K562 (cell line): ENCODE data around the gene ST6GALNAC2. TPM values are rescaled to one million over a fixed set of nuclear protein-coding genes. Genes with fewer than 3 reads are reported as not detected.

Experiments
- ARNT ChIP-seq, 2 experiments: fragments of 450-650 bp; IDR thresholded peaks; 2 replicates each; pipeline ENCODE4 v1.6.1; 2016; ENCODE audit warnings: mild to moderate bottlenecking in 1 of 2
- BRF1 ChIP-seq: IDR thresholded peaks from 3 replicates; pipeline ENCODE4 v1.6.1; 2011; ENCODE audit warnings: borderline replicate concordance, mild to moderate bottlenecking; ENCODE audit not compliant: insufficient read length; ENCODE audit errors: extremely low read depth
- CBFA2T3 ChIP-seq: fragments of 450-650 bp; IDR thresholded peaks from 2 replicates; pipeline ENCODE4 v1.6.1; 2017
- CBX1 ChIP-seq: sonication (generic); IDR thresholded peaks from 2 replicates; pipeline ENCODE4 v1.6.1; 2016; ENCODE audit warnings: antibody characterized with exemption, low read depth, mild to moderate bottlenecking
- CBX2 ChIP-seq: fragments of 200-600 bp; sonication (generic); IDR thresholded peaks from one replicate; pipeline ENCODE4 v1.6.1; 2012; ENCODE audit warnings: mild to moderate bottlenecking, low read length, inconsistent platforms; ENCODE audit not compliant: insufficient read depth, poor library complexity, severe bottlenecking
- CBX5 ChIP-seq: IDR thresholded peaks from 2 replicates; pipeline ENCODE4 v1.6.1; 2014; ENCODE audit warnings: low read depth, borderline replicate concordance
- CHD4 ChIP-seq: fragments of 200-600 bp; sonication (generic); IDR thresholded peaks from 3 replicates; pipeline ENCODE4 v1.6.1; 2012; ENCODE audit warnings: low read depth, mild to moderate bottlenecking, mixed read lengths, low read length, inconsistent platforms; ENCODE audit not compliant: insufficient read depth, insufficient replicate concordance, poor library complexity, severe bottlenecking
- ELK1 ChIP-seq: sonication (generic); formaldehyde crosslinking; IDR thresholded peaks from 2 replicates; pipeline ENCODE4 v1.8.1; 2022; ENCODE audit warnings: missing genetic modification reagents
- ESRRB ChIP-seq: fragments of 250-450 bp; sonication (Bioruptor Pico); IDR thresholded peaks from 2 replicates; pipeline ENCODE4 v1.5.0; 2020; ENCODE audit warnings: mild to moderate bottlenecking, moderate library complexity, borderline replicate concordance
- EWSR1 ChIP-seq: fragments of 450-650 bp; IDR thresholded peaks from 2 replicates; pipeline ENCODE4 v1.6.1; 2018; ENCODE audit warnings: borderline replicate concordance, mild to moderate bottlenecking, low read depth, moderate library complexity; ENCODE audit not compliant: partially characterized antibody
- HNRNPK ChIP-seq: fragments of 200-400 bp; formaldehyde crosslinking; IDR thresholded peaks from one replicate; pipeline ENCODE4 v1.6.1; 2018; ENCODE audit warnings: mild to moderate bottlenecking, low read depth, low read length; ENCODE audit not compliant: poor library complexity, severe bottlenecking
- KAT7 ChIP-seq: sonication (generic); formaldehyde crosslinking; IDR thresholded peaks from 2 replicates; pipeline ENCODE4 v1.8.0; 2022; ENCODE audit warnings: missing genetic modification reagents, mild to moderate bottlenecking, borderline replicate concordance
- MCM2 ChIP-seq: fragments of 450-650 bp; IDR thresholded peaks from 2 replicates; pipeline ENCODE4 v1.6.1; 2017; ENCODE audit warnings: low read depth, mild to moderate bottlenecking
- NFE2 ChIP-seq: IDR thresholded peaks from 2 replicates; pipeline ENCODE4 v1.6.1; 2014; ENCODE audit warnings: antibody characterized with exemption, low read depth
- NR1H2 ChIP-seq: sonication (generic); formaldehyde crosslinking; IDR thresholded peaks from 2 replicates; pipeline ENCODE4 v1.4.0; 2020; ENCODE audit warnings: mild to moderate bottlenecking, missing genetic modification reagents
- POLR3A ChIP-seq: IDR thresholded peaks from 2 replicates; pipeline ENCODE4 v1.6.1; 2011; ENCODE audit warnings: borderline replicate concordance, mild to moderate bottlenecking, moderate library complexity; ENCODE audit not compliant: insufficient read length, insufficient read depth; ENCODE audit errors: extremely low read depth
- RHOXF2B ChIP-seq: fragments of 250-450 bp; sonication (Bioruptor Pico); conservative IDR thresholded peaks from 2 replicates; pipeline ENCODE4 v1.5.1; 2021
- RUNX1 ChIP-seq: sonication (generic); IDR thresholded peaks from 2 replicates; pipeline ENCODE4 v1.6.1; 2016; ENCODE audit warnings: antibody characterized with exemption, low read depth
- SMAD1 ChIP-seq: fragments of 150-350 bp; IDR thresholded peaks from 2 replicates; pipeline ENCODE4 v1.6.1; 2014; ENCODE audit warnings: low read length, low read depth; ENCODE audit not compliant: partially characterized antibody
- SP2 ChIP-seq: IDR thresholded peaks from 2 replicates; pipeline ENCODE4 v1.6.1; 2011; ENCODE audit warnings: mild to moderate bottlenecking, low read depth, low read length, moderate library complexity; ENCODE audit not compliant: poor library complexity, severe bottlenecking; ENCODE audit errors: extremely low read depth
- SREBF1 ChIP-seq: fragments of 150-350 bp; IDR thresholded peaks from 2 replicates; pipeline ENCODE4 v1.6.1; 2014; ENCODE audit warnings: antibody characterized with exemption, low read depth, low read length, borderline replicate concordance
- U2AF2 ChIP-seq: fragments of 200-400 bp; formaldehyde crosslinking; optimal IDR thresholded peaks from 2 replicates; pipeline ENCODE3; 2017; ENCODE audit warnings: low read depth, mild to moderate bottlenecking, low read length
- ZBED1 ChIP-seq: IDR thresholded peaks from 2 replicates; pipeline ENCODE4 v1.6.1; 2014
- ZBTB2 ChIP-seq: fragments of 450-650 bp; IDR thresholded peaks from 2 replicates; pipeline ENCODE4 v1.6.1; 2016; ENCODE audit warnings: antibody characterized with exemption
- ZEB2 ChIP-seq: fragments of 450-650 bp; IDR thresholded peaks from 2 replicates; pipeline ENCODE4 v1.6.1; 2016
- ZNF140 ChIP-seq: fragments of 250-450 bp; sonication (Bioruptor Pico); IDR thresholded peaks from 2 replicates; pipeline ENCODE4 v1.8.0; 2021; ENCODE audit warnings: moderate library complexity, mild to moderate bottlenecking, inconsistent platforms
- ZNF740 ChIP-seq, 3 experiments: fragments of 200-800 bp in 1 of 3; sonication (Bioruptor generic) in 1 of 3; sonication (generic) in 1 of 3; formaldehyde crosslinking in 1 of 3; IDR thresholded peaks; 2 replicates each; pipeline versions ENCODE4 v1.6.1 to v1.8.0; 2016 to 2022; ENCODE audit warnings: mild to moderate bottlenecking in 2 of 3, missing compliant biosample characterization in 2 of 3, missing genetic modification characterization in 2 of 3, missing genetic modification reagents in 1 of 3
- polyA plus RNA-seq, 8 experiments: library from polyadenylated mRNA; depleted of rRNA in 4 of 8; stranded (reverse) in 5 of 8; unstranded in 3 of 8; fragments of >200 nt; fragmentation: Nextera tagmentation in 2 of 8; fragmentation: Illumina TruSeq in 1 of 8; extraction: Ambion mirVana in 2 of 8; extraction: Trizol in 1 of 8; gene quantifications; 2 replicates each; pipeline versions ENCODE4 v1.2.1 to v1.2.3, GENCODE V29; 2011 to 2014; ENCODE audit warnings: inconsistent platforms in 1 of 8, missing spikeins in 1 of 8
- total RNA-seq, 7 experiments: library from RNA; depleted of rRNA in 6 of 7; stranded (reverse); fragments of >200 nt in 6 of 7; fragmentation: Illumina TruSeq in 2 of 7; extraction: Trizol in 2 of 7; gene quantifications; 2 replicates each; pipeline versions ENCODE4 v1.2.1 to v1.2.3, GENCODE V29; 2011 to 2021; ENCODE audit warnings: low replicate concordance in 1 of 7

Gene ST6GALNAC2
- total and polyA plus RNA-seq, 9 of the 15 experiments (the other 6 are each of a cell fraction or from before 2014, with no cell fraction given), result 0.18 TPM; not detected in 8

- no peak for TF ChIP-seq RHOXF2B (CRISPR knock-in tag)
- no peak for TF ChIP-seq CBX1
- no peak for TF ChIP-seq ELK1
- TF ChIP-seq U2AF2, result no peak
- no peak for TF ChIP-seq SP2
- TF ChIP-seq CBX5, result no peak
- TF ChIP-seq ZBED1, result no peak
- no peak for TF ChIP-seq ESRRB (CRISPR knock-in tag)
- TF ChIP-seq ARNT (IDR thresholded peaks at IDR 0.05), result peak in 1 of 2 experiments; percentile 56; a peak in 2 of 4 replicates
- no peak for TF ChIP-seq MCM2
- TF ChIP-seq POLR3A, result no peak
- no peak for TF ChIP-seq ZNF140 (CRISPR knock-in tag)
- TF ChIP-seq BRF1, result no peak
- no peak for TF ChIP-seq SMAD1
- no peak for TF ChIP-seq CBFA2T3
- TF ChIP-seq CHD4, result no peak
- TF ChIP-seq HNRNPK, result no peak
- TF ChIP-seq CBX2, result no peak
- no peak for TF ChIP-seq EWSR1
- no peak for TF ChIP-seq RUNX1
- TF ChIP-seq NFE2, result no peak
- TF ChIP-seq SREBF1, result no peak
- 0 out of 2 replicates have a peak, but pooled peaks have one; percentile 21 for TF ChIP-seq ZEB2
- no peak for TF ChIP-seq NR1H2
- no peak for TF ChIP-seq ZNF740 (CRISPR knock-in tag; IDR thresholded peaks at IDR 0.05)
- TF ChIP-seq ZNF740 (tag; IDR thresholded peaks at IDR 0.05), result no peak
- TF ChIP-seq KAT7 (CRISPR knock-in tag), result no peak
- no peak for TF ChIP-seq ZBTB2
Observed at GRCh38 chr17:76547642-76548202, 37.9 kb downstream of the ST6GALNAC2 start (continued).
